ENCODE data around the gene ZFY. TPM values are rescaled to one million over a fixed set of nuclear protein-coding genes. Genes with fewer than 3 reads are reported as not detected.

The ZFY gene
- total and polyA plus RNA-seq, 2 donors (not counting 1 experiment from before 2014, with no cell fraction given), result 30.2 TPM; not detected in 1

DNA sequence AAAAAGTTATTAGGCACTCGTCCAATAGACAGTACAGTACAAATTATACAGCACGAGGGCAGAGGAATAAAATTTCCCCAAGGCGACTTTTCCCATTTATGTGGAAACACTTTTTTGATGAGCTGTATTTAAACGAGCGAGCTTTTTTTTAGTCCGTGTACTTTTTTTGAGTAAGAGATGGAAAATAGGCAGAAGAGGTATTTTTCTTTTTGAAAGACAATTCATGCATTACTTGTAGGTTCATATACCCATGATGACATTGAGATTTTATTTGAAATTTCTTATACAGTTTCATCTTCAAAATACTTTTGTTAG, 1.2 kb downstream of the ZFY start:
- Histone ChIP-seq H3K4me3 (ENCODE audit: control extremely low read depth in 1 of 5, extremely low read depth in 1 of 5, insufficient read depth in 1 of 5, low read depth in 2 of 5, low read length in 4 of 5) (peak overlapping the region in 2 of 5 experiments; percentile 57 to 63), H2AFZ (ENCODE audit: insufficient read depth, low read depth, low read length, poor library complexity, severe bottlenecking) (no peak overlapping the region), H3K9me3 (ENCODE audit: control extremely low read depth in 1 of 3, control insufficient read depth in 2 of 3, insufficient read depth in 1 of 3, low read length in 2 of 3) (no peaks in the 10 kb centered on the region), H3K27me3 (replicated peaks in 1 of 4; ENCODE audit: control extremely low read depth in 1 of 4, control insufficient read depth in 3 of 4, insufficient read depth in 4 of 4, low read length in 3 of 4) (no peaks in the 10 kb centered on the region), H3K4me2 (replicated peaks; ENCODE audit: low read depth, low read length, poor library complexity, severe bottlenecking) (no peak overlapping the region), H3K4me1 (ENCODE audit: control insufficient read depth in 2 of 2, insufficient read depth in 2 of 2, low read length in 2 of 2) (peaks cover 0 to 17% of the 10 kb centered on the region in 2 donors), H3K27ac (ENCODE audit: low read length in 2 of 2) (peak overlapping the region in 1 of 2 donors; percentile 100), H4K20me1 (ENCODE audit: control insufficient read depth, insufficient read depth, low read length, poor library complexity, severe bottlenecking) (no peaks in the 10 kb centered on the region), H3K79me2 (ENCODE audit: control insufficient read depth, insufficient read depth, low read length) (no peaks in the 10 kb centered on the region), H3K36me3 (replicated peaks in 1 of 2; ENCODE audit: control extremely low read depth in 1 of 2, control insufficient read depth in 1 of 2, extremely low read depth in 1 of 2, insufficient read depth in 2 of 2, low read length in 1 of 2) (peaks cover 0 to 3% of the 10 kb centered on the region in 2 experiments), H3K9ac (ENCODE audit: low read length) (no peak overlapping the region)
- TF ChIP-seq EZH2 (IDR thresholded peaks at IDR 0.05; ENCODE audit: borderline replicate concordance, insufficient read depth, low read depth, low read length, poor library complexity, severe bottlenecking), result no peak
- TF ChIP-seq, protein P1, sequence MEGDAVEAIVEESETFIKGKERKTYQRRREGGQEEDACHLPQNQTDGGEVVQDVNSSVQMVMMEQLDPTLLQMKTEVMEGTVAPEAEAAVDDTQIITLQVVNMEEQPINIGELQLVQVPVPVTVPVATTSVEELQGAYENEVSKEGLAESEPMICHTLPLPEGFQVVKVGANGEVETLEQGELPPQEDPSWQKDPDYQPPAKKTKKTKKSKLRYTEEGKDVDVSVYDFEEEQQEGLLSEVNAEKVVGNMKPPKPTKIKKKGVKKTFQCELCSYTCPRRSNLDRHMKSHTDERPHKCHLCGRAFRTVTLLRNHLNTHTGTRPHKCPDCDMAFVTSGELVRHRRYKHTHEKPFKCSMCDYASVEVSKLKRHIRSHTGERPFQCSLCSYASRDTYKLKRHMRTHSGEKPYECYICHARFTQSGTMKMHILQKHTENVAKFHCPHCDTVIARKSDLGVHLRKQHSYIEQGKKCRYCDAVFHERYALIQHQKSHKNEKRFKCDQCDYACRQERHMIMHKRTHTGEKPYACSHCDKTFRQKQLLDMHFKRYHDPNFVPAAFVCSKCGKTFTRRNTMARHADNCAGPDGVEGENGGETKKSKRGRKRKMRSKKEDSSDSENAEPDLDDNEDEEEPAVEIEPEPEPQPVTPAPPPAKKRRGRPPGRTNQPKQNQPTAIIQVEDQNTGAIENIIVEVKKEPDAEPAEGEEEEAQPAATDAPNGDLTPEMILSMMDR (IDR thresholded peaks at IDR 0.05), result no peak
- intact Hi-C loops (cut with micrococcal nuclease), result loop anchor here (5.0 kb wide), 1 partner anchor 66 kb away; no protein-coding TSS in a partner anchor
- no peaks in the 10 kb centered on the region for H3K9me3 Mint-ChIP-seq (ENCODE audit: insufficient read depth)
- ATAC-seq (ENCODE audit: low read depth) (no peak), DNase-seq (no peak)
- peak overlapping the region; percentile 99 for H3K27ac Mint-ChIP-seq
- H3K4me3 Mint-ChIP-seq, result peak overlapping the region; percentile 92
- CTCF ChIA-PET, result interaction anchor here (0.9 to 1.5 kb wide), 3 partner anchors 12 to 23 kb away, joined by 3 to 4 read pairs (median 4); no protein-coding TSS in a partner anchor
- peaks cover 36% of the 10 kb centered on the region for H3K4me1 Mint-ChIP-seq
- WGBS (ENCODE audit: insufficient coverage), result no CpG with 5 or more reads among the region's 6 CpGs
- no peaks in the 10 kb centered on the region for H3K27me3 Mint-ChIP-seq
- POLR2A ChIA-PET, result no interaction called here

DNA sequence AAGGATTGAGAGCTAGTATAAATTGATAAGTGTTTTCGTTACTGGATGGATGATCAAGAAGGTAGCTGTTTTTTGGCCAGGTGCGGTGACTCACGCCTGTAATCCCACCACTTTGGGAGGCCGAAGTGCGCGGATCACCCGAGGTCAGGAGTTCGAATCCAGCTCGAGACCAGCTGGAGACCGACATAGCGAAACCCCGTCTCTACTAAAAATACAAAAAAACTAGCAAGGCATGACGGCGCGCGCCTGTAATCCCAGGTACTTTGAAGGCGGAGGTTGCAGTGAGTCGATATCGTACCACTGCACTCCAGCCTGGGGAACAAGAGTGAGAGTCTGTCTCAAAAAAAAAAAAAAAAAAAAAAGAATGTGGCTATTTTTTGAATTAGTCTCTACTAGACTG, 2.0 kb downstream of the ZFY start:
- CTCF ChIA-PET, result interaction anchor here (0.9 to 1.5 kb wide), 3 partner anchors 12 to 24 kb away, joined by 3 to 4 read pairs (median 4); no protein-coding TSS in a partner anchor
- no peaks in the 10 kb centered on the region for H3K27me3 Mint-ChIP-seq
- Histone ChIP-seq H3K4me3 (ENCODE audit: control extremely low read depth in 1 of 5, extremely low read depth in 1 of 5, insufficient read depth in 1 of 5, low read depth in 2 of 5, low read length in 4 of 5) (peak overlapping the region in 1 of 5 experiments; percentile 63), H3K4me1 (ENCODE audit: control insufficient read depth in 2 of 2, insufficient read depth in 2 of 2, low read length in 2 of 2) (peaks cover 0 to 17% of the 10 kb centered on the region in 2 donors), H4K20me1 (ENCODE audit: control insufficient read depth, insufficient read depth, low read length, poor library complexity, severe bottlenecking) (no peaks in the 10 kb centered on the region), H3K36me3 (replicated peaks in 1 of 2; ENCODE audit: control extremely low read depth in 1 of 2, control insufficient read depth in 1 of 2, extremely low read depth in 1 of 2, insufficient read depth in 2 of 2, low read length in 1 of 2) (peaks cover 0 to 3% of the 10 kb centered on the region in 2 experiments), H3K27ac (ENCODE audit: low read length in 2 of 2) (peak overlapping the region in 1 of 2 donors; percentile 100), H2AFZ (ENCODE audit: insufficient read depth, low read depth, low read length, poor library complexity, severe bottlenecking) (no peak overlapping the region), H3K4me2 (replicated peaks; ENCODE audit: low read depth, low read length, poor library complexity, severe bottlenecking) (no peak overlapping the region), H3K9ac (ENCODE audit: low read length) (no peak overlapping the region), H3K79me2 (ENCODE audit: control insufficient read depth, insufficient read depth, low read length) (no peaks in the 10 kb centered on the region), H3K27me3 (replicated peaks in 1 of 4; ENCODE audit: control extremely low read depth in 1 of 4, control insufficient read depth in 3 of 4, insufficient read depth in 4 of 4, low read length in 3 of 4) (no peaks in the 10 kb centered on the region), H3K9me3 (ENCODE audit: control extremely low read depth in 1 of 3, control insufficient read depth in 2 of 3, insufficient read depth in 1 of 3, low read length in 2 of 3) (no peaks in the 10 kb centered on the region)
- intact Hi-C loops (cut with micrococcal nuclease), result loop anchor here (1.0 to 5.0 kb wide), 2 partner anchors 12 to 65 kb away; no protein-coding TSS in a partner anchor
- no CpG with 5 or more reads among the region's 19 CpGs for WGBS (ENCODE audit: insufficient coverage)
- H3K27ac Mint-ChIP-seq, result peak overlapping the region; percentile 99
- ATAC-seq (ENCODE audit: low read depth) (no peak), DNase-seq (no peak)
- H3K4me1 Mint-ChIP-seq, result peaks cover 39% of the 10 kb centered on the region
- no peaks in the 10 kb centered on the region for H3K9me3 Mint-ChIP-seq (ENCODE audit: insufficient read depth)
- TF ChIP-seq EZH2 (IDR thresholded peaks at IDR 0.05; ENCODE audit: borderline replicate concordance, insufficient read depth, low read depth, low read length, poor library complexity, severe bottlenecking), result no peak
- TF ChIP-seq, protein P1 (IDR thresholded peaks at IDR 0.05), result no peak
- POLR2A ChIA-PET, result no interaction called here
- H3K4me3 Mint-ChIP-seq, result peak overlapping the region; percentile 92

Measured in B cell (primary cell).